ENCODE measurements around the gene UBE2O.

DNA sequence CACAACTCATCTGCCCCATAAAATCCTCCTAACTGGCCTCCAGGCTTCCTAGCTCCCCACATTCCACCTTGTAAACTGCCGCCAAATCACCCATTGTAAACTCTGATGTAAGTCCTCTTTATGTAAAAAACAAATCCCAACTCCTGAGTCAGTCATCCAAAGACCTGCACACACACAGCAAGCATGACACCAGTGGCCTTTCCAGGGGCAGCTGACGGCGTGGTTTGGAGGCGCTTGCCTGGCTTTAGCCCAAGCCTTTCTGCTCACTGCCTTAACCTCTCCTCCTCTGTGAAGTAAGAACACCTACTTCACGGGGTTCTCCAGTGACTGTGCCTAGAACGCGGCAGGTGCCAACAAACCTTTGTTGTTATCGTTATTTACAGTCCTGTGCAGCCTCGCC lies 14.0 kb downstream of the UBE2O start:
- TF ChIP-seq, protein P1, sequence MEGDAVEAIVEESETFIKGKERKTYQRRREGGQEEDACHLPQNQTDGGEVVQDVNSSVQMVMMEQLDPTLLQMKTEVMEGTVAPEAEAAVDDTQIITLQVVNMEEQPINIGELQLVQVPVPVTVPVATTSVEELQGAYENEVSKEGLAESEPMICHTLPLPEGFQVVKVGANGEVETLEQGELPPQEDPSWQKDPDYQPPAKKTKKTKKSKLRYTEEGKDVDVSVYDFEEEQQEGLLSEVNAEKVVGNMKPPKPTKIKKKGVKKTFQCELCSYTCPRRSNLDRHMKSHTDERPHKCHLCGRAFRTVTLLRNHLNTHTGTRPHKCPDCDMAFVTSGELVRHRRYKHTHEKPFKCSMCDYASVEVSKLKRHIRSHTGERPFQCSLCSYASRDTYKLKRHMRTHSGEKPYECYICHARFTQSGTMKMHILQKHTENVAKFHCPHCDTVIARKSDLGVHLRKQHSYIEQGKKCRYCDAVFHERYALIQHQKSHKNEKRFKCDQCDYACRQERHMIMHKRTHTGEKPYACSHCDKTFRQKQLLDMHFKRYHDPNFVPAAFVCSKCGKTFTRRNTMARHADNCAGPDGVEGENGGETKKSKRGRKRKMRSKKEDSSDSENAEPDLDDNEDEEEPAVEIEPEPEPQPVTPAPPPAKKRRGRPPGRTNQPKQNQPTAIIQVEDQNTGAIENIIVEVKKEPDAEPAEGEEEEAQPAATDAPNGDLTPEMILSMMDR (conservative IDR thresholded peaks at IDR 0.05; ENCODE audit: low read depth, low read length), result no peak
- TF ChIP-seq EZH2 (IDR thresholded peaks at IDR 0.05; ENCODE audit: low read length, unreplicated experiment), result no peak

All from PC-3 (cell line).